ENCODE results near the gene DDAH1. TPM values are rescaled to one million over a fixed set of nuclear protein-coding genes. Genes with fewer than 3 reads are reported as not detected.

Gene DDAH1
- total and polyA plus RNA-seq, 2 of the 8 experiments (the other 6 are each of a cell fraction or from before 2014, with no cell fraction given): 22.8 to 54.5 TPM

DNA sequence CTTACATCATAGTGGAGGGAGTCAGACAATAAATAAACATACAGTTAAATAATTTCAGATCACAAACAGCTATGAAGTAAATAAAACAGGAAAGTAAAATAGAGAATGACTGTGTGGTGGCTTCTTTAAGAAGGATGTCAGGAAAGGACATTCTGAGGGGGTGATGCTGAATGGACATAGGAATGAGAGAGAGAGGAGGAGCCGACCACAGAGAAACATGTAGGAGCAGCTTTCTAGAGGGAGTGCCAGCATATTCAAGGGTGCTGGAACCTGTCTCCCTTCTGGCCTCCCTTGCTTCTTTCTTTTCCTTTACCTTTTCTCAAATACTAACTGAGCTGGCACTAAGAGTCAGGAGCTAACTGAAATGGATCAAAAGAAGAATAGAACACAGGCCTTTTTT lies 168.0 kb downstream of the DDAH1 start:
- no peak for DNase-seq (ENCODE audit: low read depth in 1 of 2, low spot score in 2 of 2)
- no peak overlapping the region for H3K4me3 ChIP-seq (ENCODE audit: extremely low read depth in 1 of 4, insufficient read depth in 2 of 4, low read depth in 3 of 4, low read length in 4 of 4)
- H3K4me1 ChIP-seq (replicated peaks in 1 of 4; ENCODE audit: control insufficient read depth in 3 of 4, insufficient read depth in 4 of 4, low read length in 3 of 4): peaks cover 0 to 2% (median 0%) of the 10 kb centered on the region in 4 experiments; a peak in 1 of 7 replicates
- ChIA-PET CTCF (ENCODE audit: partially characterized antibody) (interaction anchor here (0.7 to 5.8 kb wide), 8 partner anchors 8 to 142 kb away, joined by 3 to 26 read pairs (median 4); no protein-coding TSS in a partner anchor), POLR2A (ENCODE audit: partially characterized antibody) (no interaction called here)
- H2BK120ac ChIP-seq (replicated peaks; ENCODE audit: low read depth, low read length): no peak overlapping the region
- H3K27ac ChIP-seq (ENCODE audit: low read depth, low read length): no peak overlapping the region
- H2BK20ac ChIP-seq (ENCODE audit: low read length): no peak overlapping the region
- no peaks in the 10 kb centered on the region for H3K23me2 ChIP-seq (ENCODE audit: low read depth, low read length)
- no peaks in the 10 kb centered on the region for H3K27me3 ChIP-seq (replicated peaks in 1 of 4; ENCODE audit: control insufficient read depth in 3 of 4, extremely low read depth in 1 of 4, insufficient read depth in 3 of 4, low read length in 3 of 4)
- no peaks in the 10 kb centered on the region for H3K79me2 ChIP-seq (ENCODE audit: control insufficient read depth in 1 of 2, insufficient read depth in 2 of 2, low read length in 2 of 2)
- H3K4ac ChIP-seq (replicated peaks; ENCODE audit: insufficient read length, low read depth, low read length): no peak overlapping the region
- H3K9ac ChIP-seq (replicated peaks in 1 of 4; ENCODE audit: extremely low read depth in 1 of 4, low read depth in 3 of 4, low read length in 3 of 4): no peak overlapping the region
- H2BK5ac ChIP-seq (ENCODE audit: low read depth, low read length): no peak overlapping the region
- no peak overlapping the region for H3K23ac ChIP-seq (ENCODE audit: insufficient read length)
- no peak overlapping the region for H3K4me2 ChIP-seq (ENCODE audit: insufficient read depth in 1 of 2, low read depth in 2 of 2, low read length in 2 of 2)
- no peaks in the 10 kb centered on the region for H3K9me3 ChIP-seq (ENCODE audit: insufficient read depth in 2 of 2, low read depth in 1 of 2, low read length in 1 of 2)
- FAIRE-seq: no peak
- H3K36me3 ChIP-seq (ENCODE audit: control insufficient read depth in 2 of 4, insufficient read depth in 4 of 4, low read length in 3 of 4): no peaks in the 10 kb centered on the region
- H2AFZ ChIP-seq (ENCODE audit: low read length): no peak overlapping the region
- H3K79me1 ChIP-seq (ENCODE audit: low read depth, low read length): no peaks in the 10 kb centered on the region
- no peak overlapping the region for H3K14ac ChIP-seq (ENCODE audit: insufficient read length)
- no peak overlapping the region for H2BK15ac ChIP-seq (ENCODE audit: low read length)
- H4K5ac ChIP-seq (ENCODE audit: insufficient read length, low read depth, low read length): no peak overlapping the region
- H2BK12ac ChIP-seq (ENCODE audit: low read depth, low read length): no peak overlapping the region
- H2AK5ac ChIP-seq (ENCODE audit: low read depth, low read length): no peak overlapping the region
- no peak overlapping the region for H4K8ac ChIP-seq (ENCODE audit: extremely low read depth, insufficient read depth, low read length)
- H4K20me1 ChIP-seq (replicated peaks in 1 of 2; ENCODE audit: control insufficient read depth in 1 of 2, insufficient read depth in 2 of 2, low read length in 2 of 2): no peaks in the 10 kb centered on the region
- no peak overlapping the region for H3K18ac ChIP-seq (ENCODE audit: extremely low read depth, low read length)
- H3K56ac ChIP-seq (replicated peaks; ENCODE audit: insufficient read length, low read depth, low read length): no peak overlapping the region
- no peak overlapping the region for H4K91ac ChIP-seq (replicated peaks; ENCODE audit: insufficient read length, low read length)
- WGBS, 2 experiments (ENCODE audit: extremely low coverage in 1 of 2, insufficient coverage in 1 of 2, insufficient read length in 1 of 2, insufficient replicate concordance in 2 of 2, low coverage in 1 of 2, low lambda C conversion rate in 2 of 2, missing lambda C conversion rate in 1 of 2): 86% methylated on average over 1 of the region's 1 CpG; no CpG with 5 or more reads in 1 of the 2 experiments
- TF ChIP-seq CTBP2 (IDR thresholded peaks at IDR 0.05; ENCODE audit: borderline replicate concordance, insufficient read depth, insufficient read length, low read length) (no peak), TEAD4 (IDR thresholded peaks at IDR 0.05; ENCODE audit: low read depth, low read length) (no peak), CHD2 (IDR thresholded peaks at IDR 0.05; ENCODE audit: low read length) (no peak), RBBP5 (IDR thresholded peaks at IDR 0.05; ENCODE audit: borderline replicate concordance, low read depth, low read length) (no peak), JUN (IDR thresholded peaks at IDR 0.05; ENCODE audit: low read depth, low read length) (no peak), GABPA (IDR thresholded peaks at IDR 0.05; ENCODE audit: borderline replicate concordance, insufficient read depth, low read length) (no peak), JUND (IDR thresholded peaks at IDR 0.05; ENCODE audit: low read length) (no peak), SIRT6 (IDR thresholded peaks at IDR 0.05; ENCODE audit: low read length) (no peak)
